Colon (tissue), 2 donors: ENCODE data around the gene VAV1.

ENCODE experiments used
- FAIRE-seq: peaks from 2 replicates; lab custom pipeline; 2012; peaks lifted over from hg19 to GRCh38; lab: Jason Lieb, UNC
- donor health status: control.
- donor health status: control.

Gene VAV1

GRCh38 chr19:6894313-6894712 lies 121.8 kb downstream of the VAV1 start:
- FAIRE-seq: no peak

- FAIRE-seq: no peak
These were observed 130.9 kb downstream of the VAV1 start for GRCh38 chr19:6903446-6903845.

- no peak for FAIRE-seq
These were observed 134.1 kb downstream of the VAV1 start for GRCh38 chr19:6906559-6907060.
